NOMO-1 treated with dmso at 0.1 percent for 144 hours (cell line): ENCODE measurements around the gene VPS35.
A peak's percentile ranks its signal among the peaks of the same experiment; 100 is the strongest.
"Not testable (repeated sequence)": the region's sequence is repeated elsewhere in the genome, so short reads cannot be mapped to it uniquely, and the experiment has no call there.

Experiments used
- DNase-seq: peaks from one replicate; lab custom pipeline; 2025; ENCODE audit not compliant: unreplicated experiment; lab: John Stamatoyannopoulos, UW

VPS35 gene

DNA sequence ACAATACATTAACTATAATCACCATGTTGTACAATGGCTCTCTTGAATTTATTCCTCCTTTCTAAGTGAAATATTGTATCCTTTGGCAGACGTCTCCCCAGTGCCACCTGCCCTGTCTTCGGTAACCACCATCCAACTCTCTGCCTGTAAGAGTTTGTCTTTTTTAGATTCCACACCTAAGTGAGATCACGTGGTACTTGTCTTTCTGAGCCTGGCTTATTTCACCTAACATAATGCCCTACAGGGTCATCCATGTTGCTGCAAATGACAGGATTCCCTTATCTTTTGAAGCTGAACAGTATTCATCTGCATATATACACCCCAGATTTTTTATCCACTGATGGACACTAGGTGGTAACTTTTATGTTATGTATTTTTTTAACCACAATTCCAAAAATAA is 24.7 kb upstream of the VPS35 start:
- no peak for DNase-seq

- peak; percentile 44 for DNase-seq
These were observed 23.9 kb upstream of the VPS35 start for GRCh38 chr16:46712911-46713310.

- no peak for DNase-seq
These were observed 22.4 kb upstream of the VPS35 start for GRCh38 chr16:46711106-46712058.

DNA sequence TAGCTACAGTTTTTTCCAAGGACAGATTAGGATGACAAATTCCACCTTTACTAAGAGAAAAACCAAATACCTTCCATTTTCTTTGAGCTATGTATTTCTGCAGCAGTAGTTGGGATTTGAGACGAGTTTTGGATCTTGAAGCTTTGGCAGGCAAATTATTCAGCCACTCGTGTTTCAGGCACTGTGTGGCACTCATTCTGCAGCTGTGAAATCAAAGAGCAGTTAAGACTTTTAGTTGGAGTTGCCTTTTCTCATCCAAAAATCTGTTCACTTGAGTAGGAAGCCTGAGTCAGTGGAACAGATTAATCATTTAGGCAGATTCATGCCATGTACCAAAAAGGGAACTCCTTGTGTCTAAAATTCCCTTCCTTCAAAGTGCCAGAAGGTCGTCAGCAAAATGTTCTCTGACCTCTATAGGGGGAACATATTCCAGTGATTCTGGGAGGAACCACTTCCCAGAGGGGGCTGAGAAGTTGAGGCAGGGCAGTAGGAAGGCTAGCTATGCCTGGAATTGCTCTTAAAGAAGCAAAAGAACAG is 20.6 kb upstream of the VPS35 start:
- no peak for DNase-seq

DNA sequence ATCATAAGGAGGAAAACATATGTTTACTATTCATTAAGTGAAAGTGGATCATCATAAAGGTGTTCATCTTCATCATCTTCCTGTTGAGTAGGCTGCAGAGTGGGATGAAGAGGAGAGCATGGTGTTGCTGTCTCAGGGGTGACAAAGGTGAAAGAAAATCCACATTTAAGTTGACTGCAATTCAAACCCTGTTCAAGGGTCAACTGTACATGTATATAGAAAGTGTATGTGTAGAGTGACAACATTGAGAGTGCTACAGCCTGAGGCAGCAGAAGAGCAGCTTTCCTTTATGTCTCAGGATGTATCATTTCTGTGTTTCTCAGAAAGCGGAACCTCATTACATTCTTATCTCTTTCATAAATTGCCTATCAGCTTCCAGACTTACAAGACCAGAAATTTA is 17.7 kb upstream of the VPS35 start:
- no peak for DNase-seq

DNA sequence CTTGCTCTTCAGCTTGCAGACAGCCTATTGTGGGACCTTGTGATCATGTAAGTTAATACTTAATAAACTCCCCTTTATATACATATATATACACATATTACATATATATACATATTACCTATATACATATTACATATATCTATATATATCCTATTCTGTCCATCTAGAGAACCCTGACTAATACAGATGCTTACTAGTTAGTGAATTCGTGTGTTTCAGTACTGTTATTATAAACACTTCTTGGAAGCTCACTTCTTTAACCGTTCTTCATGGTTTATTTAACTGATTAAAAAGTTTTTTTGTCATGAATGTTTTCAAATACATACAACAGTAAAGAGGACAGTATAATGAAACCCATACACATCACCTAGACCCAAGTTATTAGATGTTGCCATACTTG is 13.1 kb upstream of the VPS35 start:
- no peak for DNase-seq

GRCh38 chr16:46701615-46702014 is 12.6 kb upstream of the VPS35 start:
- no peak for DNase-seq

- DNase-seq = no peak
These were observed 11.1 kb upstream of the VPS35 start for GRCh38 chr16:46700048-46700447.

GRCh38 chr16:46696957-46697356 is 8.0 kb upstream of the VPS35 start:
- no peak for DNase-seq

DNA sequence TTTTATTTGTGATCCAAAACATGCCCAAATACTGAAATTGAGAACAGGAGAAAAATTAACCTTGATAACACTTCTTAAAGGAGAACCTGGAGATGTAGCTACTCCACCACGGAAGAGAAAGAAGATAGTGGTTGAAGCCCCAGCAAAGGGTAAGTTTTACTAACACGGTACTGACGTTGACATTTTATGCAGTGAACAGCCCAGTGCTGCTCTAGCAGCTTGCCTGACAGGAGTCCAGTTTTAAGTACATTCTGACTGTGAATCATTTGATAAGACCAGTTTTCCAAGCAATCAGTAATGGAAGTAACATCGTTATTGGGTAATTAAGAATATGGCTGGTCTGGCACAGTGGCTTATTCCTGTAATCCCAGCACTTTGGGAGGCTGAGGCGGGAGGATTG is 7.0 kb upstream of the VPS35 start:
- DNase-seq = no peak

GRCh38 chr16:46693598-46693997 is 4.6 kb upstream of the VPS35 start:
- DNase-seq = no peak

- no peak for DNase-seq
These were observed 2.7 kb upstream of the VPS35 start for GRCh38 chr16:46691726-46692125.

GRCh38 chr16:46690281-46691178 is 1.6 kb upstream of the VPS35 start:
- DNase-seq = no peak

- peak; percentile 94 for DNase-seq
These were observed 645 bp upstream of the VPS35 start, which contains the start of gene ORC6 for GRCh38 chr16:46689365-46690280. Gene ORC6, plus strand, starts transcription at chr16:46689659. Its CDS starts 47 bp downstream, at chr16:46689706.

- DNase-seq = peak; percentile 75
These were observed 801 bp downstream of the VPS35 start for GRCh38 chr16:46688101-46688653.

DNA sequence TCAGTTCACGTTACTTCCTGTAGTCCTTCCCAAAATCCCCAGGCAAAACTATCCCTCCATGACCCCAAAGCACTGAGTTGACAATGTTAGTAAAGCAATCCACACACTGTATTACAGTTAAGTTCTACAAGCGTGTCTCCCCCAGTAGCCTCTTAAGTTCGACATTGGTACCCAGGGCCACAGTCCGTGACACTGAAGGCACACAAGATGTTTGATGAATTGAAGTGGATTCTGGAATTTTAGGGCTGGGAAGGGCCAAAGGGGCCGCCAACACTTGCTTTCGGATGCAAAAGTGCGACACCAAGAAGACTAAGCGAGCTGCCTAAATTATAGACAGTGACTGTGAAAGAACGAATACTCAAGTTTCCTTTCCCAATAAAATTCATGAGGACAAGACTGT is 1.5 kb downstream of the VPS35 start:
- no peak for DNase-seq

GRCh38 chr16:46686815-46687473 is 2.0 kb downstream of the VPS35 start:
- no peak for DNase-seq

GRCh38 chr16:46681867-46682266 is 7.1 kb downstream of the VPS35 start:
- DNase-seq = not testable (repeated sequence)

DNA sequence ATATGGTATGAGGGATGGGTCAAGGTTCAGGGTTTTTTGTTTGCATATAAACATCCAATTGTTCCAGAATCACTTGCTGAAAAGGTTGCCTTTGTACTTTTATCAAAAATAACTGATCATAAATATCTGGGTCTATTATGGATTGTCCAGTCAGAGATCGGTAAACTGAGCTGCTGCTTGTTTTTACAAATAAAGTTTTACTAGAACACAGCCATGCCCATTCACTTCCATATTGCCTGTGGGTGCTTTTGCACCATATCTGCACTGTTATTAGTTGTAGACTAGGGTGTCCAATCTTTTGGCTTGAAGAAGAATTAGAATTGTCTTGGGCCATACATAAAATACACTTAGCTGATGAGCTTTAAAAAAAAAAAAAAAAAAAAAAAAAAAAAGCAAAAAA is 11.0 kb downstream of the VPS35 start:
- DNase-seq = not testable (repeated sequence)
